GM18519 (cell line): ENCODE data around the gene SCAMP1.

ENCODE experiments used
- ATAC-seq: cut with Tn5 transposase; IDR thresholded peaks from one replicate; pipeline ENCODE4 v1.9.1; 2021; ENCODE audit warnings: mild to moderate bottlenecking, moderate library complexity; ENCODE audit not compliant: unreplicated experiment, low FRiP score

SCAMP1 gene

DNA sequence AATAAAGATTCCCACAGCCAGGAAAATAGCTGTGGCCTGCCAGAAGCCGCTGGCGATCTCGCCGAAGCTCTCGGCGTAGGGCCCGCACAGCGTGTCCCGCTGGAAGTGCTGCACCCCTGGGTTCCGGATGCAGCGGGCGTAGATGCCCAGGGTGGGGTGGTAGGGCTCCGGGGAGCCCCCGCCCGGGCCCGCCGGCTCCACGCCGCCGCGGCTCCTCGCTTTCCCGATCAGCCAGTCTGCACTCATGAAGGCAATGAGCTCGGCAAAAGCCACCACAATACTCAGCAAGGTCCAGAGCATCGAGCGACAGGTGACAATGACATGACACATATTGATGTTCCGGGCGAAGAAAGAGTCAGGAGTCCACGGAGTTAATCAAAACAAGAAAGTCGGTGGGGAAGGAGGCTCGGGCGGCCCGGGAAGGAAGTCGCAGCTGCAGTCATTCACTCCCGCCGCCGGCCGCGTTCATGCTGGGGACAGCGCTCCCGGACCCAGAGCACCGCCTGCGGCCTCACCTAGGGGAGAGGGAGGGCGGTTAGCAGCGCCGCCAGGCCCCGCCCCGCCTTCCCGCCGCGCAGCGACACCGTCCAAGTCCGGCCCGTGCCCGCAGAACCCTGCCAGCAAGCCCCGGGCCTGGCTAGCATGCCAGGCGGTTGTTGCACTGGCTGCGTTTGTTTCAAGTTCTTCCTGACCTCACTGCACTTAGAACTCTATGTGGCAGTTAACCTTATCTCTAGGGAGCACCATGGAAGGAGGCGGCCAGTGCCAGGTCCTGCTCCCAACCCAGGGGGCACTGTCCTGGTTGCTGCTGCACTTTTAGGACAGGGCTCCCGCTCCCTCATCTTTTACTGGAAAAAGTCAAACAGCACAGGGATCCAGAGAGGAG lies 149.7 kb downstream of the SCAMP1 start:
- ATAC-seq = peak; percentile 53

DNA sequence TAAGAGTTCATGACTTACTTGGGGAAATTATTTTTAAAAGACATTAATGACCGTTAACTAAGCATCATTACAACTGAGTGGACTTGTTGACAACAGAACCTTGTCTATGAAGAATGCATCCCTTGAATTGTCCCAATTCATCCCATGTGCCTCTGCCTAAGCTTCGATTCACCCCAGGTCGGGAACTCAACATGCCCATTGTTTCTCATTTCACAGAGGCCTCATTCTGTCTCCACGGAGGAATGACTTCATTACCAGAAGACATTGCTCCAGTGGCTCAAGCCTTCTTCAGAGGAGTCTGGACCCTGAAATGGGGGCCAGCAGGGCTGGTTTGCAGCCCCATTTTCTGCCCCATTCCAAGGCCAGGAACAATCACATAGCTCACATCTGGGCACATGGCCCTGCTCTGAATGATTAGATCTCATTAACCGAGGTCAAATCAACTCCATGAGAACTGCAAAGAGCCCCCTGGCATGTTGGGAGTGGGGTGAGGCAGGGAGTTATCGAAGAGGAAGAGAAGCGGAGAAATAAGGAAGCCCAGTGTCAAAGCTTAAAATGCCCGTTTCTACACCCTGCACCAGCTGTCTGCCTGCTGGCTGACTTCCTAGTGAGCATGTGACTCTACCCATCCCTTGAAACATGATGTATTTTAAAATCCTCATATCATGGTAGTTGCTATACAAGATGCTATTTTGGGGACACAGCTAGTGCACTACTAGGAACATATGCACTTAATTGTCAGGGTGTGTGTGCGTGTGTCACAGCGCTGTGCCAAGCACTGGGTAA lies 150.9 kb downstream of the SCAMP1 start:
- ATAC-seq = no peak

DNA sequence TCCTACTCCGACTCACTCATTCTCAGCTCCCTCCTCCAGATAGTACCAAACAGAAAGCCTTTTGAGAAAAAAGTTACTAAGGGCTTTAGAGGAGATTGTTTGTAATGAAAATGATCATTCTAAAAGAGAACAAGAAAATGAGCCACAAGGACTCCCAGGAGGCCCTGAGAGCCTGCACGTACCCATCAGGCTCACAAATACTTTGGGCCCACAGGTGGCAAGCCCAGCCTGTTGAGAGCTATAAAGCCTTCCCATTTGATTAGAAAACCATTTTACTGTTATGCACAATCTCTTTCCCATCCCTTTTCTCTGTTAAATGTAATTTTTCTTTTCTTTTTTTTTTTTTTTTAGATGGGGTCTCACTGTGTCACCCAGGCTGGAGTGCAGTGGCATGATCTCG lies 152.0 kb downstream of the SCAMP1 start:
- ATAC-seq = no peak

DNA sequence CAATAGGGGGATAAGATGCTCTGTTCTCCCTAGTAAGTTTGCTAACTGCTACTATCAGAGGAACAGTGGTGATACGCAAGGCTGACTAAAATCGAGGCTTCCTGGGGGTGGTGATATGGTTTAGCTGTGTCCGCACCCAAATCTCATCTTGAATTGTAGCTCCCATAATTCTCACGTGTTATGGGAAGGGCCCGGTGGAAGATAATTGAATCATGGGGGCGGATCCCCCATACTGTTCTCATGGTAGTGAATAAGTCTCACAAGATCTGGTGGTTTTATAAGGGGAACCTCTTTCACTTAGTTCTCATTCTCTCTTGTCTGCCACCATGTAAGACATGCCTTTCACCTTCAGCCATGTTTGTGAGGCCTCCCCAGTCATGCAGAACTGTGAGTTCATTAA lies 153.0 kb downstream of the SCAMP1 start:
- ATAC-seq = no peak

DNA sequence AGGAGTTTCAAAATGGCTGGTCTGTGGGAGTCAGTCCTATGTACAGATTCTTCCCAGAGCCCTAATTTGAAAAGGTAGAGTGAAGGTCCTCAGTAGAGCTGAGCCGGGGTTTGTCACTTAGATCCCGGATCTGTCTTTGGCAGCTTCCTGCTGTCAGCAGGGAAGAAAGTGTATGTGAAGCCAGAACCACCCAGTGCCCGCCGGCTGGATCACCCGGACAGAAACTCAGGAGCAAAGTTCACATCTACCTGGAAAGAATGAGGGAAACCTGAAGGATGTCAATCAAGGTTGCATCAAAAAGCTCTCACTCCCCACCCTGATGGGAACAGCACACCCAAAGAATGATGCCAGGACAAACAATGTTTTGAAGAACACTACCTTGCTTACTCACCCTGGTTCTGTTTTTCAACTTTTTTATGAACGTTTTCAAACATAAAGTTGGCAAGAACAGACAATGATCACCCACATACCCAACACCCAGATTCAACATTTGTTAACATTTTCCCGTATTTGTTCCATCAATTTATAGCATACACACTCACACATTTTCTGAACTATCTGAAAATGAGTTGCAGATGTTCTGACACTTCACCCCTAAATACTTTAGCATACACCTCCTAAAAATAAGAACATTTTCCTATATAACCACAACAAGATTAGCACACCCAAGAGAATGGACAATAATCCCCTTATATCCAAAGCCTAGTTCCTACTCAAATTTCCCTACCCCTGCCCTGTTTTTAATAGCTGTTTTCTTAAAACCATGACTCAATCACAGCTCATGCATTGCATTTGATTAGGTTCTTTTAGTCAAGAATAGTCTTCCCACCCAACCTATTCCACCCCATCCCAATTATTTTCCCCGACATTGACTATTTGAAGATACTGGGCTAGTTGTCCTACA lies 154.3 kb downstream of the SCAMP1 start:
- no peak for ATAC-seq

DNA sequence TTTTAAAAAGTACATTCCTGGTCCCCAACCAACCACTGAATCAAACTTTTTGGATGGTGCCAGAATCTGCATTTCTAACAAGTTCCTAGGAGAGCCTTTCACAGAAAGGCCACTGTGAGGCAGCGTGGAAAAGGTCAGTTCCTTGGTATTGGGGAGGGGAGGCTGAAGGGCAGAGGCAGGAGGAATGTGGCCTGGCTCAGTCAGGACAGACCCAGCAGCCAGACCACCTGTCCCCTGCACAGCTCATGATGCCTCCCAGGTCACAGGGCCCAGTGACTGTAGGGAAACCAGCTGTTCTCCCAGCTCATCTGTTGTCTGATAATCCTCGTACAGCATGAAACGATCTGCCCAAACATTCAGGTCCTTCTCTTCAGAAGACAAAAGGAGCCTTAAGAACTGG lies 155.3 kb downstream of the SCAMP1 start:
- ATAC-seq = no peak

DNA sequence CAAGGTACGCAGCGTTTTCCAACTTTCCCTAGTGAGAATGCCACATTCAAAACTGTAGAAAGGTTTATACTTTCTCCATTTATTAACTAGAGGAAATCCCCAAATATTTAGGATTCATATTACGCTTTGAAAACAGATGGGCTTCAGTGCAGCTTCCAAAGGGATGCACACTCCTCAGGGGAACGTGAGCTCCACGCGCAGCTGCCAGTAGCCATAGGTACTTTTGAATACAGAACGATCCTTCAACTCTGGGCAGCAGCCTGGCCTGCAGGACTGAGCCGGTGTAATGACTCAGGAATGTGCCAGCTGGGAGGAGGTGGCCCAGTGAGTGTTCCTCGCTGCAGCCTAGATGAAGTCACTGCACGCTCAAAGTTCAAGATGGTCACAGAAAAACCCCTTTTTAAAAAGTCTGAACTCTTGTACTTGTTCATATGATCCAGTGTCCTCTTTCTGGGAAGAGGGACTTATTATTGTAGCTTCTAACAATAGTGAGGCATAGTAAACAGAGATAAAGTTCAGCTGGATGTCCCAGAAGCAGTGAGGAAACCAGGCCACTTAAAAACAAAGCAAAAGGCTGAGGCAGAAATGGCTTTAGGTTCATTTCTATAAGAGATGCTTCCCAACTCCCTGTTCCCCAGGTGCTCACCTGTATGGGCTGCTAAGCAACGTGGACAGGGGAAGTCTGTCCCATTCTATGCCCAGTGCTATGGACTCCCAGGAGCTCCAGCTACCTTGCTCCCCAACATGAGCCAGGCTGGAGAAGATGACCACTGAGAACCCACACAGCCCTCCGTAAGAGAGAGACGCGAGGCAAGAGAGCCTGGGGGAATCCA lies 158.2 kb downstream of the SCAMP1 start:
- no peak for ATAC-seq

DNA sequence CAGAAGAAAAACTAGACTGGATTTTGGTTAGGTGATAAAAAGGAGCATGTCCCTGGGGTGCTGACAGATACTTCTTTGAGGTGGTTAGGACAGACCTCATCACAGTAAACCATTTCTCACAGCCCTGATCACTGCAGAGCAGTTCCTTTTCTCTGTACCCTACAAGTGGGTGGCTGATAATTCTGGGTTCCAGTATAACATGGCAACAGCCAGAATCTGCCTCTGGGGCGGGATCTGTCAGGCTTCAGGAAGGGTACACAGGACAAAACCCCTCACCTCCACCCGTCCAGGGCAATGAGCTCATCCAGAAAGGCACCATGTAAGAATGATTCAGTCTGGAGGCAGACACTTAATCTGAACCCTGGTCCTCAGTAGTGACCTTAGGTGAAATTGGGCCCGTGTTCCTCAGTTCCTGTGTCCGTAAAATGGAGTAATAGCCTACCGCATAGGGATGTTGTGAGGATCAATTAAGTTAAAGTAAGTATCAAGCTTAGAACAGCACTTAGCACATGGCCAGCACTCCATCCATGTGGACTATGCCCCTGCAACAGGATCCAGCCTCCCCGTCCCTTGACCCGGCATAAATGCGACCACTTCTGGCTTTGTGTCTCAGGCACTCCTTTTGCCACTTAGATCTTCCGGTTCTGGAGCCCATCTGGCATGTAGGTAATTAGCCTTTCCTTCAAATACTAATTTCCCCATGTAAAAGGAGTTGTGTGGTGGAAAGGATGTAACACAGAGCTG lies 159.0 kb downstream of the SCAMP1 start:
- ATAC-seq = no peak

DNA sequence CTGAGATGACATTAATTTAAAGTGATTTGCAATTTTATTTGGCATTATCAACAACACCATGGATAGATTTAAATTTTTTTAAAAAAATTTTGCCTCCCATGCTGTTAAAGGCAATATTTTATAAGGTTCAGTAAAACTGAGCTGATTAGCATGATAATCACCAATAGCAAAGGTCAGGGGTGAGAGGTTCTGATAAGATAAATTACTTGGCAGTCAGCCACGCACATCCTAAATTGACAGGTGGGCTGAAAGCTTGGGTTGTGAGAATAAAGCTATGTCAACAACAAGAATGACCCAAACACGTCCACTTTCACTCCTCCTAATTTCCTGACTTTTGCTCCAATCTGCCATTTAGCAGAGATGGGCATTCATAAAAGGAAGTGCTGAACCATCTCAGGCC lies 161.0 kb downstream of the SCAMP1 start:
- ATAC-seq = no peak

DNA sequence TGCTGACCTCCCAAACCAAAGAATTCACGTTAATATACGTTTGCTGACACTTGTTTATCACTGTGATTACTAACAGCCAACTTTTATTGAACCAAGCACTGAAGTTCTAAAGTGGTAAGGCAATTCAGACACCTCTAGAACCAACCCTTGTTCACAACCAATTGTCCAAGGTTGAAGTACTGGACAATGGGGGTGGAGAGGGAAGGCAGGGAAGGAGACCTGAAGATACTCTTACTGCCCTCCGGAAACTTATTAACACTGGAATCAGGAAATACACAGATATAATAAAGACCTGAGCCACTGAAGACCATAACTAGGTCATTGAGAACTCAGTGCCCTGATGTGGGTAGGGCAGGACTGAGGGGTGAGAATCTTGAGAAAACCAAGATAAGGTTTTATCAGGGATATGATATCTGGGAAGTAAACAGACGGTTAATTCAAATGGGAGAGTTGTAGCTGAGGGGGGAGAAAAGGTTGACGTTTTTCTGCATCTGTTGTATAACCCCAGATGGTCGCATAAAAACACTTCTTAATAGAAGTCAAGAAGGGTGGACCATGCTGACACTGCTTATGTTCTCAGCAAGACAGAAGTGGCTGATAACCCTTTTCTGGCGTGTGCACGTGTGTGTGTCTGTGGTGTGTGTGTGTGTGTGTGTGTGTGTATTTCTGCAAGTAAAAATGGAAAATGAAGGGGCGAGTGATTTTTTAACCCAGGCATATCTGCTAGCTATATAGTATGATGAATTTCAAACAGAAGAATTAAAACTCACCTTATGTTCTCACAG lies 162.3 kb downstream of the SCAMP1 start:
- no peak for ATAC-seq

DNA sequence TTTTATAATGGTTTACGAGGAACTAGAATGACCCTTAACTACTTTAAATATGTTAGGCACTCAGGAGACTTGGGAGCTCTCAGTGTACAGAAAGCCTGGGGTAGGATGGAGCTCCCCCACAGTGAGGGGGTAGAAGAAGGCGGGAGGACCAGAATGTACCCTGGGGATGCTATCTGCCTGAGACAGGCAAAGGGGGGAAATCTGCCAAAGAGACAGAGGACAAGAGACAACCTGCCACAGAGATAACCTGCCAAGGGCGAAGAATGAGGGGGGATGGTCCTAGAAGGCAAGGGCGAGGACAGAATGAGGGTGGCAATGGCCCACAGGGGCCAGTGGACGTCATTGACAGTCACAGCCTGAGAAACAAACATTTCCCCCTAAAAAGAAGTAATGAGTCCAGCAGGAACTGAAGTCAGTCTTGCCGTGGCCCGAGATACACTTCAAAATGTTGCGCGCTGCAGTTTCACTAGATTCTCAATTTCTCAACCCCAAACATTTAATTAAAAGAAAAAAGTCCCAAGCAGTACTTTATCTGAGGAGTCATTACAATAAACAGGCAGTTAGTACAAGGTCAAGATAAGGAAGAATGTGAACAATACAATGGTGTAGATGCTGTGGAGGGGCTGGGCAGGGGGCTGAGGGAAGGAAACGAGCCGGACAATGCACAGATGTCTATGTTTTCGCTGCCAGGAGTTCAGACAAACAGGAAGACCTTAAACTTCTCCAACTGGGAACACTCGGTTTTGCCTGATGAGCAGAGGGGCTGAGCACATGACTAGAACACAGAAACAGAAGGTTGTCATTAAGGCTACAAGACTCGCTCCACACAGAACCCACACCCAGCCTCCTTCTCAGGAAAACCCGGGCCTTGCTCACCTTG lies 163.1 kb downstream of the SCAMP1 start:
- ATAC-seq = no peak

DNA sequence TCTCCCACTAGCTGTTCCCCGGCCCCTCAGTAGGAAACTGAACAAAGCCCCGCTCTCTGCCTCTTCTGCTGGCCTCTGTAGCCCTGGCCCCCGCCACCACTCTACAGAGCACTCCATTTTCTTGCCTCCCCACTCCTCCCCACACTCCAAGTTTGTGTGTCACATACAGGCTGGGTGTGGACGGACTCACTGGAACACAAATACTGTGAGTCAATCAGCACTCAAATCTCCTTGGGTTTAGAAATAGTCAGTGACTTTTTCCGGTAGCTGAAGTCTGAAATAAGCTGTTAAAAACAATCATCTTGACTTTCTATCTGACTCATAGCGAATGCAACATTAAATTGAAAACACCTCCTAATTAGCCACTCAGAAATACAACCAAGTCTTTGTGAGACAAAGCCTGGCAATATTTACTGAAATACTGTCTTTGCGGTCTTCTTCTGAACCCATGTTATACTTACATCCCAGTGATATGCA lies 165.7 kb downstream of the SCAMP1 start:
- ATAC-seq = peak; percentile 45

DNA sequence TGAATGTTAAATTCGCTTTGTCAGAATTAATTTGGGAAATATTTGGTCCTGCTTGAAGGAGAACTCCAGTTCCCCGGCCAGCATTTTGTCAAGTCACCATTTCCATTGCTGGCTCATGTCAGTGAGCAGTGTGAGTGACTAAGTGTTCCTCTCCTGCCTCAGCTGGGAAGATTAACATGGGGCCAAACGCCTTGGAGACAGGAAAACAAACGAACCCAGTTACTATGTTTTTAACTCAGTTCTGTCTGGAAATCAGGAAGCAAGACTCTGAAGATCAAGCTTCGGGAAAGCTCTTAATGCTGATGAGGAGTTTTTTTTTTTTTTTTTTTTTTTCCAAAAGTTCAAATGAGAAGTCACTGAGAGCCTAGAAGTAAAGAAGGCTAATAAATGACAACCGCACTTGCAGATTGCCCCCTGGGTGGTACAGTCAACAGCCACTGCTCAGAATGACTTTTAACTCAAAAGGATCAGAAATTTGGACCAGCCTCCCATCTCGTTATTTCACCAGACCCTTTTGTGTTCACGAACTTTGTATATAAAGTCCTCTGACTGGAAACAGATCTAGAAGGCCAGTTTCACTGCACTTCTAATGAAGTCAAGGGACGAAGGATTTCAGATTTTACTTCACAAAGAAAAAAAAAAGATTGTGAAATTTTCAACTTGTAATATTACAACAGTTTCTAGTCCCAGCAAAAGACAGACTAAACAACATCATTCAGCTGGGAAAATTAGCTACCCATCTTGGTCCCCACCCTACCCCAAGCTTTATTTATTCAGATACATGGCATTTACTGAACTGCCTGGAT lies 166.8 kb downstream of the SCAMP1 start:
- no peak for ATAC-seq

DNA sequence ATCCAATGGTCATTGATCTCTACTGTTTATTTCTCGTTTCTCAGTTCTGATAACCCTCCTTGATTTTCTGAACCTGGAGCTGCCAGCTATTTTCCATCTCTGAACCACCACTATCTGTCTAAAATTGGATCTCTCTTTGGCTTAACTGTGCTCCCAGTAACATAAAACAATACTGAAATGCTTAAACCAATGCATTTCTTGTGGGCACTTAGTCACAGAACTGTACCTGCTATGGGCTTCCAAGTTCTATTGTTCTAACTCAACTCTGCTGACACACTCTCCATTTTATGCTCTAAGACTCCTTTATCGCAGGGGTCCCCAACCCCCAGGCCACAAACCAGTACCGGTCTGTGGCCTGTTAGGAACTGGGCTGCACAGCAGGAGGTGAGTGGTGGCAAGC lies 167.5 kb downstream of the SCAMP1 start:
- no peak for ATAC-seq
